A673 (cell line): ENCODE results near the gene RELT. TPM values are rescaled to one million over a fixed set of nuclear protein-coding genes. Genes with fewer than 3 reads are reported as not detected.

ENCODE experiments used
- BruUV-seq: library from RNA; stranded (reverse); fragments of 400-500 nt; replicated peaks from 2 replicates; lab custom pipeline; 2021; lab: Mats Ljungman, UMichigan
- CTCF ChIA-PET: fragments of 300-600 bp; sonication (Branson Sonifier 250); formaldehyde crosslinking; loops from one replicate; lab custom pipeline; 2022; ENCODE audit warnings: antibody characterized with exemption; lab: Charles Lee
- POLR2A ChIA-PET: fragments of 300-600 bp; sonication (Branson Sonifier 250); formaldehyde crosslinking; loops from one replicate; lab custom pipeline; 2022; ENCODE audit warnings: antibody characterized with exemption; ENCODE audit not compliant: low non-redundant PET; lab: Charles Lee
- DNase-seq: peaks from one replicate; pipeline ENCODE4 v3.0.0-alpha.2; 2015; ENCODE audit warnings: low spot score
- H3K27ac ChIP-seq: fragments of 200-600 bp; sonication (generic); 2 replicates; pipeline ENCODE4 v1.5.1; 2016; ENCODE audit warnings: mixed run types, low read depth, mild to moderate bottlenecking, mixed read lengths, antibody characterized with exemption, low read length; ENCODE audit not compliant: poor library complexity, severe bottlenecking
- H3K27me3 ChIP-seq: fragments of 200-600 bp; sonication (generic); replicated peaks from 2 replicates; pipeline ENCODE4 v1.6.1; 2017; ENCODE audit warnings: mixed run types, low read depth, mild to moderate bottlenecking, mixed read lengths, antibody characterized with exemption, low read length; ENCODE audit not compliant: insufficient read depth, poor library complexity
- H3K36me3 ChIP-seq: fragments of 200-600 bp; sonication (generic); 2 replicates; pipeline ENCODE4 v1.6.1; 2016; ENCODE audit warnings: mixed run types, mild to moderate bottlenecking, mixed read lengths, antibody characterized with exemption, low read length; ENCODE audit not compliant: insufficient read depth, poor library complexity, severe bottlenecking
- H3K4me1 ChIP-seq: fragments of 200-600 bp; sonication (generic); 2 replicates; pipeline ENCODE4 v1.6.1; 2017; ENCODE audit warnings: mixed run types, mild to moderate bottlenecking, mixed read lengths, antibody characterized with exemption, low read length; ENCODE audit not compliant: insufficient read depth, poor library complexity, severe bottlenecking
- H3K4me3 ChIP-seq: fragments of 200-600 bp; sonication (generic); 2 replicates; pipeline ENCODE4 v1.5.1; 2016; ENCODE audit warnings: low read depth, mixed run types, mild to moderate bottlenecking, mixed read lengths, low read length; ENCODE audit not compliant: poor library complexity, severe bottlenecking
- H3K9me3 ChIP-seq: fragments of 200-600 bp; sonication (generic); 2 replicates; pipeline ENCODE4 v1.6.1; 2016; ENCODE audit warnings: mixed run types, low read depth, mild to moderate bottlenecking, mixed read lengths, antibody characterized with exemption, low read length; ENCODE audit not compliant: poor library complexity, severe bottlenecking
- CTCF ChIP-seq: fragments of 300-800, 200-600 bp; sonication (generic); conservative IDR thresholded peaks from 2 replicates; pipeline ENCODE4 v1.5.1; 2017; ENCODE audit warnings: low read depth, mild to moderate bottlenecking, antibody characterized with exemption, low read length, moderate library complexity, mixed read lengths
- EZH2 ChIP-seq: fragments of 200-600 bp; sonication (generic); IDR thresholded peaks from 2 replicates; pipeline ENCODE4 v1.6.1; 2017; ENCODE audit warnings: borderline replicate concordance, low read depth, mild to moderate bottlenecking, mixed read lengths, antibody characterized with exemption, low read length; ENCODE audit not compliant: poor library complexity, severe bottlenecking
- intact Hi-C: fragments of 100-400 bp; cut with micrococcal nuclease; formaldehyde crosslinking; loops from one replicate; pipeline ENCODE4 v1.10.0; 2022; ENCODE audit not compliant: unreplicated experiment
- total RNA-seq: library from RNA; stranded (reverse); gene quantifications from 2 replicates; pipeline ENCODE4 v1.2.3, GENCODE V29; 2021

The RELT gene
- total RNA-seq, 1 experiment from 2014 or later, result 20.9 TPM

- CTCF ChIA-PET, result no interaction called here
- no peak overlapping the region for H3K4me3 ChIP-seq
- no TSS peak for BruUV-seq
These were observed 29.1 kb upstream of the RELT start for GRCh38 chr11:73347067-73347466.

GRCh38 chr11:73348838-73349237, 27.4 kb upstream of the RELT start:
- no peaks in the 10 kb centered on the region for H3K4me1 ChIP-seq
- H3K4me3 ChIP-seq, result no peak overlapping the region
- ChIA-PET POLR2A (no interaction called here), CTCF (interaction anchor here (1.2 kb wide), 1 partner anchor 14 kb away, joined by 3 read pairs; no protein-coding TSS in a partner anchor)
- DNase-seq, result no peak
- no peaks in the 10 kb centered on the region for H3K9me3 ChIP-seq
- no peaks in the 10 kb centered on the region for H3K27me3 ChIP-seq
- H3K36me3 ChIP-seq, result no peaks in the 10 kb centered on the region
- no TSS peak for BruUV-seq
- TF ChIP-seq CTCF, result no peak
- no peak for TF ChIP-seq EZH2
- H3K27ac ChIP-seq, result no peak overlapping the region
- intact Hi-C loops, result no loop called here

More at GRCh38 chr11:73347067-73347466, 29.1 kb upstream of the RELT start:
- TF ChIP-seq EZH2 (no peak), CTCF (no peak)
- no peaks in the 10 kb centered on the region for H3K36me3 ChIP-seq
- no peaks in the 10 kb centered on the region for H3K4me1 ChIP-seq
- POLR2A ChIA-PET, result no interaction called here
- intact Hi-C loops, result no loop called here
- no peaks in the 10 kb centered on the region for H3K27me3 ChIP-seq
- H3K27ac ChIP-seq, result no peak overlapping the region
- H3K9me3 ChIP-seq, result no peaks in the 10 kb centered on the region
- DNase-seq, result no peak

DNA sequence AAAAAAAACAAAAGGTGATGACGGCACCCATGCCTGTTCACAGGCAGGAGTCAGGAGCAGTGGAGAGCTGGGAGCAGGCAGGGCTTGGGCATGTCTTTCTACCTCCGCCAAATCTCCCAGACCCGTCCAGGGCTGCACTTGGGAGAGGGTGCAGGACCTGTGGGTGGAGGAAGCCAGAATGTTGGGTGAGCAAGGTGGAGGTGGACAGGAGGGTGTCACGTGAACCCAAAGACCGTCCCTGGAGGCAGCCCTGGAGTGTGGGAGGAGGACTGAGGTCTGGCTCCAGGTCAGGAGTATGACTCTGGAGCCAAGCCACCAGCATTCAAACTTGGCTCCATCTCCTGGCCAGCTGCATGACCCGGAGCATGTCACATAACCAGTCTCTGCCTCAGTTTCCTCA, 26.6 kb upstream of the RELT start:
- POLR2A ChIA-PET, result no interaction called here
- Histone ChIP-seq H3K27ac (no peak overlapping the region), H3K27me3 (no peaks in the 10 kb centered on the region), H3K4me1 (no peaks in the 10 kb centered on the region), H3K4me3 (no peak overlapping the region), H3K36me3 (no peaks in the 10 kb centered on the region), H3K9me3 (no peaks in the 10 kb centered on the region)
- intact Hi-C loops, result no loop called here
- DNase-seq, result no peak
- CTCF ChIA-PET, result interaction anchor here (1.3 kb wide), 1 partner anchor 44 kb away, joined by 5 read pairs; no protein-coding TSS in a partner anchor
- BruUV-seq, result no TSS peak
- no peak for TF ChIP-seq CTCF
- TF ChIP-seq EZH2, result no peak
